Epithelial cell of esophagus (primary cell): ENCODE results near the gene PRM3.

ENCODE experiments used
- DNase-seq: peaks from one replicate; pipeline ENCODE4 v3.0.0; 2010; ENCODE audit warnings: low read depth
- H3K4me3 ChIP-seq: 2 replicates; pipeline ENCODE4 v1.5.1; 2011; ENCODE audit warnings: mild to moderate bottlenecking, low read length, control low read depth
- CTCF ChIP-seq: IDR thresholded peaks from 2 replicates; pipeline ENCODE4 v1.5.1; 2011; ENCODE audit warnings: low read depth, mild to moderate bottlenecking, low read length, control low read depth, inconsistent platforms; ENCODE audit not compliant: insufficient read depth; ENCODE audit errors: missing control alignments

Gene PRM3

GRCh38 chr16:11310634-11310977 lies 37.2 kb upstream of the PRM3 start:
- TF ChIP-seq CTCF, result no peak
- no peak overlapping the region for H3K4me3 ChIP-seq
- no peak for DNase-seq

GRCh38 chr16:11309895-11310633 lies 36.6 kb upstream of the PRM3 start:
- H3K4me3 ChIP-seq, result no peak overlapping the region
- TF ChIP-seq CTCF, result no peak
- DNase-seq, result no peak

GRCh38 chr16:11308493-11309283 lies 35.3 kb upstream of the PRM3 start:
- TF ChIP-seq CTCF, result no peak
- no peak for DNase-seq
- H3K4me3 ChIP-seq, result no peak overlapping the region

GRCh38 chr16:11307639-11308492 lies 34.4 kb upstream of the PRM3 start:
- no peak for DNase-seq
- no peak overlapping the region for H3K4me3 ChIP-seq
- no peak for TF ChIP-seq CTCF

GRCh38 chr16:11306997-11307638 lies 33.7 kb upstream of the PRM3 start:
- peak; percentile 38 for DNase-seq
- no peak overlapping the region for H3K4me3 ChIP-seq
- no peak for TF ChIP-seq CTCF

- no peak for TF ChIP-seq CTCF
- no peak overlapping the region for H3K4me3 ChIP-seq
- DNase-seq, result no peak
Measured at GRCh38 chr16:11306381-11306780, 33.0 kb upstream of the PRM3 start.
